ENCODE data around the gene MAPK7. TPM values are rescaled to one million over a fixed set of nuclear protein-coding genes. Genes with fewer than 3 reads are reported as not detected.

The MAPK7 gene
- total and polyA plus RNA-seq, 2 of the 8 experiments (the other 6 are each of a cell fraction or from before 2014, with no cell fraction given): 15.2 to 28.1 TPM

GRCh38 chr17:19418251-19418992, 40.1 kb downstream of the MAPK7 start:
- Histone ChIP-seq H4K91ac (replicated peaks; ENCODE audit: insufficient read length, low read length) (no peak overlapping the region), H3K27ac (ENCODE audit: low read depth, low read length) (no peak overlapping the region), H2AFZ (ENCODE audit: low read length) (no peak overlapping the region), H2BK20ac (ENCODE audit: low read length) (peak overlapping the region; percentile 35; the same call in 1 of the 2 replicates), H2AK5ac (ENCODE audit: low read depth, low read length) (no peak overlapping the region), H3K4ac (replicated peaks; ENCODE audit: insufficient read length, low read depth, low read length) (no peak overlapping the region), H4K20me1 (replicated peaks in 1 of 2; ENCODE audit: control insufficient read depth in 1 of 2, insufficient read depth in 2 of 2, low read length in 2 of 2) (no peaks in the 10 kb centered on the region), H2BK120ac (replicated peaks; ENCODE audit: low read depth, low read length) (no peak overlapping the region), H3K36me3 (ENCODE audit: control insufficient read depth in 2 of 4, insufficient read depth in 4 of 4, low read length in 3 of 4) (no peaks in the 10 kb centered on the region), H4K5ac (ENCODE audit: insufficient read length, low read depth, low read length) (no peak overlapping the region), H3K9me3 (ENCODE audit: insufficient read depth in 2 of 2, low read depth in 1 of 2, low read length in 1 of 2) (no peaks in the 10 kb centered on the region), H2BK5ac (ENCODE audit: low read depth, low read length) (no peak overlapping the region), H3K4me3 (ENCODE audit: extremely low read depth in 1 of 4, insufficient read depth in 2 of 4, low read depth in 3 of 4, low read length in 4 of 4) (no peak overlapping the region), H2BK12ac (ENCODE audit: low read depth, low read length) (no peak overlapping the region), H3K79me2 (ENCODE audit: control insufficient read depth in 1 of 2, insufficient read depth in 2 of 2, low read length in 2 of 2) (no peaks in the 10 kb centered on the region), H3K23me2 (ENCODE audit: low read depth, low read length) (no peaks in the 10 kb centered on the region), H3K4me2 (ENCODE audit: insufficient read depth in 1 of 2, low read depth in 2 of 2, low read length in 2 of 2) (no peak overlapping the region), H3K27me3 (replicated peaks in 1 of 4; ENCODE audit: control insufficient read depth in 3 of 4, extremely low read depth in 1 of 4, insufficient read depth in 3 of 4, low read length in 3 of 4) (peaks cover 0 to 4% (median under 1%) of the 10 kb centered on the region in 4 experiments; a peak in 2 of 7 replicates), H3K56ac (replicated peaks; ENCODE audit: insufficient read length, low read depth, low read length) (no peak overlapping the region), H3K9ac (replicated peaks in 1 of 4; ENCODE audit: extremely low read depth in 1 of 4, low read depth in 3 of 4, low read length in 3 of 4) (no peak overlapping the region), H3K79me1 (ENCODE audit: low read depth, low read length) (no peaks in the 10 kb centered on the region), H3K18ac (ENCODE audit: extremely low read depth, low read length) (no peak overlapping the region), H3K23ac (ENCODE audit: insufficient read length) (no peak overlapping the region), H3K14ac (ENCODE audit: insufficient read length) (no peak overlapping the region), H3K4me1 (replicated peaks in 1 of 4; ENCODE audit: control insufficient read depth in 3 of 4, insufficient read depth in 4 of 4, low read length in 3 of 4) (no peaks in the 10 kb centered on the region; a peak in 1 of 7 replicates), H2BK15ac (ENCODE audit: low read length) (no peak overlapping the region; the same call in 1 of the 2 replicates), H4K8ac (ENCODE audit: extremely low read depth, insufficient read depth, low read length) (peak overlapping the region; percentile 54; the same call in 1 of the 2 replicates)
- POLR2A ChIA-PET (ENCODE audit: partially characterized antibody): no interaction called here
- DNase-seq (ENCODE audit: low read depth in 1 of 2, low spot score in 2 of 2) (no peak), FAIRE-seq (no peak)
- 87% methylated on average over 7 of the region's 7 CpGs; no CpG with 5 or more reads in 1 of the 2 experiments for WGBS, 2 experiments (ENCODE audit: extremely low coverage in 1 of 2, insufficient coverage in 1 of 2, insufficient read length in 1 of 2, insufficient replicate concordance in 2 of 2, low coverage in 1 of 2, low lambda C conversion rate in 2 of 2, missing lambda C conversion rate in 1 of 2)
- TF ChIP-seq SIN3A (conservative IDR thresholded peaks at IDR 0.05 in 1 of 2, IDR thresholded peaks at IDR 0.05 in 1 of 2; ENCODE audit: low read depth in 1 of 2, low read length in 2 of 2) (no peak), GABPA (IDR thresholded peaks at IDR 0.05; ENCODE audit: borderline replicate concordance, insufficient read depth, low read length) (no peak), POLR2AphosphoS5 (IDR thresholded peaks at IDR 0.05; ENCODE audit: low read depth, low read length) (no peak), TCF12 (IDR thresholded peaks at IDR 0.05; ENCODE audit: low read depth, low read length) (no peak), YY1 (IDR thresholded peaks at IDR 0.05; ENCODE audit: low read depth, low read length) (no peak), POU5F1 (IDR thresholded peaks at IDR 0.05; ENCODE audit: low read depth, low read length) (no peak), CHD2 (IDR thresholded peaks at IDR 0.05; ENCODE audit: low read length) (no peak), JUND (IDR thresholded peaks at IDR 0.05; ENCODE audit: low read length) (no peak), CBX5 (IDR thresholded peaks at IDR 0.05; ENCODE audit: low read depth, low read length) (no peak)
- TF ChIP-seq, protein P1, sequence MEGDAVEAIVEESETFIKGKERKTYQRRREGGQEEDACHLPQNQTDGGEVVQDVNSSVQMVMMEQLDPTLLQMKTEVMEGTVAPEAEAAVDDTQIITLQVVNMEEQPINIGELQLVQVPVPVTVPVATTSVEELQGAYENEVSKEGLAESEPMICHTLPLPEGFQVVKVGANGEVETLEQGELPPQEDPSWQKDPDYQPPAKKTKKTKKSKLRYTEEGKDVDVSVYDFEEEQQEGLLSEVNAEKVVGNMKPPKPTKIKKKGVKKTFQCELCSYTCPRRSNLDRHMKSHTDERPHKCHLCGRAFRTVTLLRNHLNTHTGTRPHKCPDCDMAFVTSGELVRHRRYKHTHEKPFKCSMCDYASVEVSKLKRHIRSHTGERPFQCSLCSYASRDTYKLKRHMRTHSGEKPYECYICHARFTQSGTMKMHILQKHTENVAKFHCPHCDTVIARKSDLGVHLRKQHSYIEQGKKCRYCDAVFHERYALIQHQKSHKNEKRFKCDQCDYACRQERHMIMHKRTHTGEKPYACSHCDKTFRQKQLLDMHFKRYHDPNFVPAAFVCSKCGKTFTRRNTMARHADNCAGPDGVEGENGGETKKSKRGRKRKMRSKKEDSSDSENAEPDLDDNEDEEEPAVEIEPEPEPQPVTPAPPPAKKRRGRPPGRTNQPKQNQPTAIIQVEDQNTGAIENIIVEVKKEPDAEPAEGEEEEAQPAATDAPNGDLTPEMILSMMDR (IDR thresholded peaks at IDR 0.05; ENCODE audit: control extremely low read depth in 1 of 3, insufficient read depth in 1 of 3, low read depth in 1 of 3, low read length in 3 of 3): no peak
- CTCF ChIA-PET (ENCODE audit: partially characterized antibody): interaction anchor here (0.8 to 2.7 kb wide), 6 partner anchors 11 to 348 kb away, joined by 3 to 9 read pairs (median 4); partner anchors contain the start of gene B9D1

All from H1 (cell line).